GM18526 (cell line): Measurements from ENCODE around the gene FAM222A.

Source experiments
- POLR2A ChIP-seq: IDR thresholded peaks from 3 replicates; pipeline ENCODE4 v1.6.1; 2011; ENCODE audit not compliant: insufficient read length; ENCODE audit errors: extremely low read depth

Gene FAM222A

GRCh38 chr12:109734219-109735000 is 20.8 kb downstream of the FAM222A start:
- TF ChIP-seq POLR2A, result no peak

GRCh38 chr12:109735051-109735521 is 21.5 kb downstream of the FAM222A start:
- no peak for TF ChIP-seq POLR2A

GRCh38 chr12:109735825-109736551 is 22.4 kb downstream of the FAM222A start:
- no peak for TF ChIP-seq POLR2A

GRCh38 chr12:109736552-109737108 is 23.0 kb downstream of the FAM222A start:
- no peak for TF ChIP-seq POLR2A

GRCh38 chr12:109737126-109737525 is 23.5 kb downstream of the FAM222A start:
- no peak for TF ChIP-seq POLR2A

GRCh38 chr12:109737631-109738030 is 24.0 kb downstream of the FAM222A start:
- TF ChIP-seq POLR2A, result no peak

- no peak for TF ChIP-seq POLR2A
Observed at GRCh38 chr12:109738209-109738608, 24.6 kb downstream of the FAM222A start.

GRCh38 chr12:109738878-109739665 is 25.4 kb downstream of the FAM222A start:
- TF ChIP-seq POLR2A, result no peak

- TF ChIP-seq POLR2A, result no peak
Observed at GRCh38 chr12:109739747-109740693, 26.4 kb downstream of the FAM222A start.

GRCh38 chr12:109740694-109741245 is 27.1 kb downstream of the FAM222A start:
- TF ChIP-seq POLR2A, result no peak

- TF ChIP-seq POLR2A, result no peak
Observed at GRCh38 chr12:109741286-109741969, 27.8 kb downstream of the FAM222A start.

- no peak for TF ChIP-seq POLR2A
Observed at GRCh38 chr12:109741970-109742703, 28.5 kb downstream of the FAM222A start.
